Loucy (cell line): ENCODE data around the gene KCNG3.

Source experiments
- H2AFZ ChIP-seq: fragments of 200-600 bp; sonication (generic); 2 replicates; pipeline ENCODE4 v1.6.0; 2016; ENCODE audit warnings: antibody characterized with exemption, mild to moderate bottlenecking, low read length, moderate library complexity
- H3F3A ChIP-seq: fragments of 200-600 bp; 2 replicates; pipeline ENCODE4 v1.6.0; 2016; ENCODE audit warnings: antibody characterized with exemption, low read depth, mild to moderate bottlenecking
- H3K27me3 ChIP-seq: fragments of 200-600 bp; sonication (generic); 2 replicates; pipeline ENCODE4 v1.6.1; 2014; ENCODE audit warnings: low read length, mild to moderate bottlenecking; ENCODE audit not compliant: insufficient read depth, poor library complexity, severe bottlenecking
- H3K36me3 ChIP-seq: fragments of 200-600 bp; sonication (generic); 2 replicates; pipeline ENCODE4 v1.6.1; 2016; ENCODE audit warnings: low read length; ENCODE audit not compliant: insufficient read depth
- H3K4me1 ChIP-seq: fragments of 200-600 bp; sonication (generic); 2 replicates; pipeline ENCODE4 v1.5.1; 2014; ENCODE audit warnings: low read length, mild to moderate bottlenecking; ENCODE audit not compliant: insufficient read depth, poor library complexity, severe bottlenecking
- H3K4me2 ChIP-seq: fragments of 200-600 bp; sonication (generic); 2 replicates; pipeline ENCODE4 v1.6.0; 2014; ENCODE audit warnings: antibody characterized with exemption, low read length, low read depth, mild to moderate bottlenecking; ENCODE audit not compliant: poor library complexity, severe bottlenecking
- H3K4me3 ChIP-seq: fragments of 200-600 bp; sonication (generic); 2 replicates; pipeline ENCODE4 v1.5.1; 2014; ENCODE audit warnings: low read length, mild to moderate bottlenecking, mixed read lengths; ENCODE audit not compliant: poor library complexity, severe bottlenecking
- H3K79me2 ChIP-seq: fragments of 200-600 bp; sonication (generic); 2 replicates; pipeline ENCODE4 v1.6.1; 2014; ENCODE audit warnings: low read length; ENCODE audit not compliant: insufficient read depth
- H3K9ac ChIP-seq: fragments of 200-600 bp; sonication (generic); 2 replicates; pipeline ENCODE4 v1.6.0; 2014; ENCODE audit warnings: mild to moderate bottlenecking, low read depth, low read length, moderate library complexity; ENCODE audit not compliant: poor library complexity, severe bottlenecking
- H3K9me2 ChIP-seq: fragments of 200-600 bp; sonication (generic); replicated peaks from 2 replicates; pipeline ENCODE4 v1.6.1; 2016; ENCODE audit warnings: low read depth, low read length, mixed read lengths
- H3K9me3 ChIP-seq: fragments of 200-600 bp; sonication (generic); 2 replicates; pipeline ENCODE4 v1.6.1; 2014; ENCODE audit warnings: mild to moderate bottlenecking, antibody characterized with exemption, low read length, low read depth; ENCODE audit not compliant: insufficient read depth
- H4K20me1 ChIP-seq: fragments of 200-600 bp; sonication (generic); 2 replicates; pipeline ENCODE4 v1.6.0; 2014; ENCODE audit warnings: antibody characterized with exemption, low read length, mild to moderate bottlenecking; ENCODE audit not compliant: insufficient read depth, poor library complexity, severe bottlenecking
- CTCF ChIP-seq: fragments of 200-600 bp; sonication (generic); conservative IDR thresholded peaks from 2 replicates; pipeline ENCODE4 v1.5.1; 2014; ENCODE audit warnings: mild to moderate bottlenecking, antibody characterized with exemption, low read length
- EZH2phosphoT487 ChIP-seq: fragments of 200-600 bp; IDR thresholded peaks from 2 replicates; pipeline ENCODE4 v1.6.1; 2018; ENCODE audit warnings: antibody characterized with exemption, mild to moderate bottlenecking, moderate library complexity, borderline replicate concordance

KCNG3 gene

GRCh38 chr2:42493468-42494354, at the start of gene KCNG3:
TSS of gene KCNG3 (minus strand) at chr2:42493982. CDS start at chr2:42493501, 481 bp downstream.
- peak within 1 kb of the TSS; percentile 76 for H2AFZ ChIP-seq
- no peaks in the 10 kb centered on the region for H4K20me1 ChIP-seq
- no peaks in the 10 kb centered on the region for H3K27me3 ChIP-seq
- peaks cover 4% of the 10 kb centered on the region for H3K4me1 ChIP-seq
- H3K36me3 ChIP-seq, result no peaks in the 10 kb centered on the region
- H3K4me3 ChIP-seq, result peak within 1 kb of the TSS; percentile 68
- peak within 1 kb of the TSS; percentile 72 for H3K4me2 ChIP-seq
- no peak for TF ChIP-seq CTCF
- TF ChIP-seq EZH2phosphoT487, result no peak
- no peaks in the 10 kb centered on the region for H3K9me2 ChIP-seq
- no peaks in the 10 kb centered on the region for H3F3A ChIP-seq
- H3K9me3 ChIP-seq, result no peaks in the 10 kb centered on the region
- H3K79me2 ChIP-seq, result no peaks in the 10 kb centered on the region
- no peak within 1 kb of the TSS for H3K9ac ChIP-seq

- H3K4me2 ChIP-seq, result no peak overlapping the region
- no peak overlapping the region for H3K4me3 ChIP-seq
- H4K20me1 ChIP-seq, result no peaks in the 10 kb centered on the region
- H3K79me2 ChIP-seq, result no peaks in the 10 kb centered on the region
- H3F3A ChIP-seq, result no peaks in the 10 kb centered on the region
- H3K27me3 ChIP-seq, result no peaks in the 10 kb centered on the region
- no peaks in the 10 kb centered on the region for H3K36me3 ChIP-seq
- H3K9me3 ChIP-seq, result no peaks in the 10 kb centered on the region
- H3K9ac ChIP-seq, result no peak overlapping the region
- H3K9me2 ChIP-seq, result no peaks in the 10 kb centered on the region
- H2AFZ ChIP-seq, result no peak overlapping the region
- TF ChIP-seq EZH2phosphoT487 (no peak), CTCF (no peak)
- H3K4me1 ChIP-seq, result peaks cover 4% of the 10 kb centered on the region
These were observed 49.1 kb upstream of the KCNG3 start for GRCh38 chr2:42542871-42543270.

- Histone ChIP-seq H3K4me2 (no peak overlapping the region), H3K9ac (no peak overlapping the region), H3F3A (no peaks in the 10 kb centered on the region), H2AFZ (no peak overlapping the region), H4K20me1 (no peaks in the 10 kb centered on the region), H3K79me2 (no peaks in the 10 kb centered on the region), H3K9me2 (no peaks in the 10 kb centered on the region), H3K4me1 (peaks cover 4% of the 10 kb centered on the region), H3K4me3 (no peak overlapping the region), H3K9me3 (no peaks in the 10 kb centered on the region), H3K27me3 (no peaks in the 10 kb centered on the region), H3K36me3 (no peaks in the 10 kb centered on the region)
- TF ChIP-seq EZH2phosphoT487 (no peak), CTCF (no peak)
These were observed 43.7 kb upstream of the KCNG3 start for GRCh38 chr2:42537493-42537892.
